Left lung (tissue), 10 donors: ENCODE results near the gene STAT4. TPM values are rescaled to one million over a fixed set of nuclear protein-coding genes. Genes with fewer than 3 reads are reported as not detected.

Experiments
- ATAC-seq: fragments of 200-7000 bp; cut with Tn5 transposase; one replicate; pipeline ENCODE4 v1.9.1; 2020; ENCODE audit warnings: moderate library complexity
- DNase-seq, 4 donors: peaks; one replicate each; pipeline ENCODE4 v3.0.0-alpha.2; 2013 to 2020
- H3K27ac ChIP-seq, 2 donors: fragments of 200-600 bp; sonication (generic) in 1 of 2; one replicate each; pipeline versions ENCODE4 v1.5.0 to v1.8.0; 2020 to 2021
- H3K27me3 ChIP-seq, 2 donors: fragments of 200-600 bp; sonication (generic) in 1 of 2; one replicate each; pipeline versions ENCODE4 v1.5.0 to v1.8.0; 2020 to 2021
- H3K36me3 ChIP-seq, 2 donors: fragments of 200-600 bp; sonication (generic) in 1 of 2; one replicate each; pipeline versions ENCODE4 v1.5.0 to v1.8.0; 2020 to 2021
- H3K4me1 ChIP-seq, 2 donors: fragments of 200-600 bp; one replicate each; pipeline ENCODE4 v1.8.0; 2021
- H3K4me3 ChIP-seq, 2 donors: fragments of 200-600 bp; sonication (generic) in 1 of 2; one replicate each; pipeline versions ENCODE4 v1.5.0 to v1.8.0; 2020 to 2021; ENCODE audit warnings: mild to moderate bottlenecking in 1 of 2
- H3K9me3 ChIP-seq, 2 donors: fragments of 200-600 bp; sonication (generic) in 1 of 2; one replicate each; pipeline versions ENCODE4 v1.5.0 to v1.8.0; 2020 to 2021
- intact Hi-C, 2 donors: fragments of 100-400 bp; cut with DNase I; formaldehyde crosslinking; loops; one replicate each; pipeline versions ENCODE4 v1.11.2 to v1.14.2; 2022
- polyA plus RNA-seq, 6 donors: library from polyadenylated mRNA; unstranded; fragments of 120-200 nt; gene quantifications; one replicate each; pipeline ENCODE4 v1.2.1, GENCODE V29; 2013; ENCODE audit not compliant: insufficient read length in 6 of 6
- total RNA-seq, 2 donors: library from RNA; stranded (reverse); fragmentation: NEBNext Ultra II Directional; extraction: Animal tissue kit (Norgen Biotek cat#: 25700); gene quantifications; one replicate each; pipeline ENCODE4 v1.2.1, GENCODE V29; 2021
- TF ChIP-seq, protein P1 (sequence below), 2 donors: fragments of 200-600 bp; sonication (generic) in 1 of 2; IDR thresholded peaks; one replicate each; pipeline versions ENCODE4 v1.5.0 to v1.8.0; 2021; ENCODE audit warnings: antibody characterized with exemption in 2 of 2
- donor health status: DM: no; HTN: yes; CAD: no.
- donor health status: DM: no; HTN: no; CAD: no.

The STAT4 gene
- total and polyA plus RNA-seq, 8 donors: 4.4 to 11.5 (median 7.4) TPM

DNA sequence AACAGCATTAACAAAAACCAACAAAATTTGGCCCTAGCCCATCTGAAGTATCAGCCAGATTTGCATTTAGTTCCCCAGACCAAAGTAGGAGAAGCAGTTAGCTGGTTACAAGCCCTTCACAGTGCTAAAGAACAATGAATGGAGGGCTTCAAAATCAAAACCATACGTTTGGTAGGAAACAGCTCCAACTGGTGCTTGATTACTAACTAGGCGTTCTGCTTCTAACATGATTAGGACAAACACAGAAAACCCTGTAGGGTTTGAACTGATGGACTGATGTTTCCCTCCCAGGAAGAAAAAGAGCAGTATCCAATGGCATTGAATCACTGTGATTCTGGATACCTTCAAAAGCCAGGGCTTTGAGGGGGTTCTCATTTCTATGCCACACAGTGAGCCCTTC lies 20.5 kb upstream of the STAT4 start:
- H3K9me3 ChIP-seq: no peaks in the 10 kb centered on the region
- peaks cover 21 to 29% of the 10 kb centered on the region in 2 donors for H3K4me1 ChIP-seq
- no peak overlapping the region for H3K4me3 ChIP-seq
- no peaks in the 10 kb centered on the region for H3K27me3 ChIP-seq
- DNase-seq (no peak), ATAC-seq (no peak)
- no peaks in the 10 kb centered on the region for H3K36me3 ChIP-seq
- intact Hi-C loops: no loop called here
- H3K27ac ChIP-seq: peak overlapping the region; percentile 9 to 65
- TF ChIP-seq, protein P1, sequence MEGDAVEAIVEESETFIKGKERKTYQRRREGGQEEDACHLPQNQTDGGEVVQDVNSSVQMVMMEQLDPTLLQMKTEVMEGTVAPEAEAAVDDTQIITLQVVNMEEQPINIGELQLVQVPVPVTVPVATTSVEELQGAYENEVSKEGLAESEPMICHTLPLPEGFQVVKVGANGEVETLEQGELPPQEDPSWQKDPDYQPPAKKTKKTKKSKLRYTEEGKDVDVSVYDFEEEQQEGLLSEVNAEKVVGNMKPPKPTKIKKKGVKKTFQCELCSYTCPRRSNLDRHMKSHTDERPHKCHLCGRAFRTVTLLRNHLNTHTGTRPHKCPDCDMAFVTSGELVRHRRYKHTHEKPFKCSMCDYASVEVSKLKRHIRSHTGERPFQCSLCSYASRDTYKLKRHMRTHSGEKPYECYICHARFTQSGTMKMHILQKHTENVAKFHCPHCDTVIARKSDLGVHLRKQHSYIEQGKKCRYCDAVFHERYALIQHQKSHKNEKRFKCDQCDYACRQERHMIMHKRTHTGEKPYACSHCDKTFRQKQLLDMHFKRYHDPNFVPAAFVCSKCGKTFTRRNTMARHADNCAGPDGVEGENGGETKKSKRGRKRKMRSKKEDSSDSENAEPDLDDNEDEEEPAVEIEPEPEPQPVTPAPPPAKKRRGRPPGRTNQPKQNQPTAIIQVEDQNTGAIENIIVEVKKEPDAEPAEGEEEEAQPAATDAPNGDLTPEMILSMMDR (IDR thresholded peaks at IDR 0.05): no peak

DNA sequence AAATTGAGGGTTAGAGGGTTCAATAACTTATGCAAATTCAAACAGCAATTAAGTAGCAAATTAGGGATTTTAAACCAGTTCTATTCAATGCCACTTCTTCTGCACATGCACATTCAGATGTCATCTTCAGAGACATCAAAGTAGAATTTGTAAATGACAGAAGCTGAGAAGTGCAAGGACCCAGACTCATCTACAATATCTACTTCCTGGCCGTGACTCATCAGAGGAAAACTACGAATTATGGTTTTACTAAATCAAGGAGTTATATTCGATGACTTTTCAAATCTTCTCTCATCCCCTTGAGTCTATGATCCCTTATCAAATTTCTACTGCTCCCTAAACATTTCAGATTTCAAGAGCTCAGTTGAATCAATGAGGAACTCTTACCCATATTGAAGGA lies 20.0 kb upstream of the STAT4 start:
- ATAC-seq (no peak), DNase-seq (no peak)
- TF ChIP-seq, protein P1 (IDR thresholded peaks at IDR 0.05): no peak
- no peaks in the 10 kb centered on the region for H3K27me3 ChIP-seq
- peaks cover 26 to 34% of the 10 kb centered on the region in 2 donors for H3K4me1 ChIP-seq
- intact Hi-C loops: no loop called here
- peak overlapping the region; percentile 9 to 65 for H3K27ac ChIP-seq
- H3K9me3 ChIP-seq: no peaks in the 10 kb centered on the region
- H3K36me3 ChIP-seq: no peaks in the 10 kb centered on the region
- H3K4me3 ChIP-seq: no peak overlapping the region

DNA sequence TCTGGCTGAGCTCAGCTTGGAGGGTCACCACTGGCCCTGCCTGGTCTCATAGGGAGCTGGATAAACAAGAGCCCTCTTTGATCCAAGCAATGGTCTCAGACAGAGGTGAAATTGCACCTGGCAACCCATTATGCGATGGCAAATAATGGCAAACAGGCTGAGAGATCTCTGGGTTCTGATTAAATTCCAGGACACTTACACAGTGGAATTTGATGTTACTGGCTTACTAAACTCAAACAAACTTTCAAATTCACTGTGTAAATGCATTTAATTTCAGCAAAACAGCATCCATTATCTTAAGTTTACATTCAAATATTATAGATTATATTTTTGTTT lies 19.5 kb upstream of the STAT4 start:
- no peak overlapping the region for H3K4me3 ChIP-seq
- DNase-seq (no peak), ATAC-seq (no peak)
- TF ChIP-seq, protein P1 (IDR thresholded peaks at IDR 0.05): no peak
- intact Hi-C loops: no loop called here
- H3K9me3 ChIP-seq: no peaks in the 10 kb centered on the region
- peak overlapping the region; percentile 9 to 10 for H3K27ac ChIP-seq
- H3K36me3 ChIP-seq: no peaks in the 10 kb centered on the region
- peaks cover 31 to 39% of the 10 kb centered on the region in 2 donors for H3K4me1 ChIP-seq
- H3K27me3 ChIP-seq: no peaks in the 10 kb centered on the region

DNA sequence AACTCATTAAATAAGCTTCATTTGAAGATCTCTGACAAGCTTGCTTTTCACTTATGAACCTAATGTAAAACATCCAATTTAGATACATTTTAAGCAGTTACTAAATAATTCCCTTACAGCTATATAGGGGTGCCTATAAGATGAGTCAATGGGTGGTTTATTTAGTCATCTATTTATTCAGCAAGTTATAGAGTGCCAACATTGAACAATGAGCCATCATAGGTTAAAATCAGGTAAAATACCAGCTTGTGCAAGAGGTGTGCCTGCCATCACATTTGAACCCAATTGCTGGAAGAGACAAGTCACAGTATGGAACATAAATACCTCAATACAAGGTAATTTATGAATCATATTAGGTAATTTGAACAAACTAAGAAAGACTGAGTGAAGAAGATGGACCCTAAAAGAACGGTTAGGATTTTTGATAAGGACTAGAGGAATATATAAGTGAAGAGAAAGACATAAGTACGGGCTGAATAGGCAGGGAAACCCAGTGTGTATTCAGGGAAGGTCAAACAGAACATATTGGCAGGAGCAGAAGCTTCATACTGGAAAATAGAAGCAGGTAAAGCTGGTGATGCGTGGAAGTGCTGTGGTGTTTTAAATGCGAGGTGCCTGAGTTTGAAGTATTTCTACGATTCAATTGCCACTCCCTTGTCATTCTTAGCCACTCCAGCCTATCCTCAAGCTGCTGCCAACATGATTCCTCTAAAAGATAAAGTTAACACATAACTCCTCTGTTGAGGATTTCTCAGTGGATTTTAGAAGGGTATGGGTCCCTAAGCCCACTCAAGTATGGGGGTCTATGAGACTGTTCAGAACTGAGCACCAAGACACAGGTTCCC lies 18.9 kb upstream of the STAT4 start:
- Histone ChIP-seq H3K9me3 (no peaks in the 10 kb centered on the region), H3K27me3 (no peaks in the 10 kb centered on the region), H3K27ac (peak overlapping the region; percentile 9 to 10), H3K36me3 (no peaks in the 10 kb centered on the region), H3K4me3 (no peak overlapping the region), H3K4me1 (peaks cover 32 to 44% of the 10 kb centered on the region in 2 donors)
- TF ChIP-seq, protein P1 (IDR thresholded peaks at IDR 0.05): no peak
- ATAC-seq (peak; percentile 15), DNase-seq (no peak)
- intact Hi-C loops: loop anchor here in 1 of 2 donors (10.0 kb wide), 1 partner anchor 355 kb away; no protein-coding TSS in a partner anchor

DNA sequence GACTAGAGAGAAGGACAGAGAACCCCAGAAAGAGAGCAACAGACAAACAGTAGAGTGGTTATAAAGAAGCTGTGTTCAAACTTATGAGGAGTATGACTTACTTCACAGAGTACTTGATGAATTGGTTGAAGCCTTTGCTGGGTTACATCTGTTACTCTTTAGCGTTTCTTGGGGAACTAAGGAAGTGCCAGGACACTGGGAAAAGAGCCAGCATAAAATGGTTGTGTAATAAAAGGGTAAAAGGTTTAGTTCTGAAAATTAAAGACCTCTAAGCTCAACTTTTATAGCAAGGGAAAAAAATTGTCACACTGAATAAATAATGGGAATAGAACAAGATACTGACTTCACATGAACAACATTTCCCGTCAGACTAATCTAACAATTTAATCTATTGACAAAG lies 17.0 kb upstream of the STAT4 start:
- peaks cover 32 to 40% of the 10 kb centered on the region in 2 donors for H3K4me1 ChIP-seq
- no peaks in the 10 kb centered on the region for H3K36me3 ChIP-seq
- H3K4me3 ChIP-seq: no peak overlapping the region
- peak overlapping the region; percentile 20 to 48 for H3K27ac ChIP-seq
- intact Hi-C loops: loop anchor here in 1 of 2 donors (10.0 kb wide), 1 partner anchor 357 kb away; no protein-coding TSS in a partner anchor
- no peaks in the 10 kb centered on the region for H3K27me3 ChIP-seq
- H3K9me3 ChIP-seq: no peaks in the 10 kb centered on the region
- ATAC-seq: peak; percentile 41
- peak in 1 of 4 donors; percentile 74 for DNase-seq
- TF ChIP-seq, protein P1 (IDR thresholded peaks at IDR 0.05): no peak
